ENCODE results near the gene SGK2.

The SGK2 gene

DNA sequence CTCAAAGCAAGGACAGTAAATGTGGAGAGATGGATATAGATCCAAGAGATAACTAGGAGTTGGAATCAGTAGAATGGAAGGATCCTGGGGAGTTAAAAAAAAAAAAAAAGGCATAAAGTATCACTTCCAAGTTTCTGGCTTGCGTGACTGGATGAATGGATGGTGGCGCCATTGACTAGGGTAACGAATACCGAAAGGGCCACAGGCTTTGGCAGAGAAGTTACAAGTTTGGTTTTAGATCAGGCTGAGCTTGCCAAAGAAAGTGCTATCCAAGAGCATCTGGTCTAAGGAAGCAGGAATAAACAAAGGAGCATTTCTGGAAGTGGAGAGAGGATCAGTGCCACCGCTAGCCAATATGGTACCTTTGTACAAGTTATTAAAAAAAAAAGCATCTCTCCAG, 33.8 kb upstream of the SGK2 start:
- Histone ChIP-seq H4K91ac (ENCODE audit: low read depth, low read length) (no peak overlapping the region), H4K8ac (ENCODE audit: low read depth, low read length) (no peak overlapping the region), H2AFZ (ENCODE audit: insufficient read depth, low read length, poor library complexity) (no peak overlapping the region), H3K23ac (ENCODE audit: low read length) (no peak overlapping the region), H2BK12ac (ENCODE audit: low read length) (no peak overlapping the region), H2BK5ac (ENCODE audit: low read depth, low read length, poor library complexity) (no peak overlapping the region), H3K79me1 (ENCODE audit: low read length) (no peaks in the 10 kb centered on the region), H2BK120ac (ENCODE audit: insufficient read depth, low read length, poor library complexity) (no peak overlapping the region), H3K9me3 (ENCODE audit: insufficient read depth, low read depth, low read length) (no peaks in the 10 kb centered on the region), H3K4ac (ENCODE audit: low read depth, low read length) (no peak overlapping the region), H3K4me3 (ENCODE audit: low read depth, low read length) (no peak overlapping the region), H3K4me1 (ENCODE audit: control insufficient read depth in 1 of 2, insufficient read depth in 2 of 2, low read length in 2 of 2) (no peaks in the 10 kb centered on the region), H3K27me3 (ENCODE audit: insufficient read depth, low read length) (no peaks in the 10 kb centered on the region), H3K14ac (ENCODE audit: low read length) (no peak overlapping the region), H3K18ac (ENCODE audit: low read length) (no peak overlapping the region), H3K9ac (ENCODE audit: low read length) (no peak overlapping the region), H3K79me2 (ENCODE audit: control insufficient read depth, insufficient read depth, low read length, poor library complexity) (no peaks in the 10 kb centered on the region), H3K27ac (ENCODE audit: low read depth, low read length) (no peak overlapping the region), H3K36me3 (ENCODE audit: control insufficient read depth in 1 of 2, insufficient read depth in 2 of 2, low read length in 2 of 2) (no peaks in the 10 kb centered on the region), H4K12ac (ENCODE audit: low read depth, low read length) (no peak overlapping the region), H3K4me2 (ENCODE audit: low read length) (no peak overlapping the region), H2AK5ac (ENCODE audit: low read length) (no peak overlapping the region)
- DNase-seq, result no peak
- WGBS (ENCODE audit: extremely low coverage, insufficient coverage, insufficient read length), result no CpG with 5 or more reads among the region's 5 CpGs

DNA sequence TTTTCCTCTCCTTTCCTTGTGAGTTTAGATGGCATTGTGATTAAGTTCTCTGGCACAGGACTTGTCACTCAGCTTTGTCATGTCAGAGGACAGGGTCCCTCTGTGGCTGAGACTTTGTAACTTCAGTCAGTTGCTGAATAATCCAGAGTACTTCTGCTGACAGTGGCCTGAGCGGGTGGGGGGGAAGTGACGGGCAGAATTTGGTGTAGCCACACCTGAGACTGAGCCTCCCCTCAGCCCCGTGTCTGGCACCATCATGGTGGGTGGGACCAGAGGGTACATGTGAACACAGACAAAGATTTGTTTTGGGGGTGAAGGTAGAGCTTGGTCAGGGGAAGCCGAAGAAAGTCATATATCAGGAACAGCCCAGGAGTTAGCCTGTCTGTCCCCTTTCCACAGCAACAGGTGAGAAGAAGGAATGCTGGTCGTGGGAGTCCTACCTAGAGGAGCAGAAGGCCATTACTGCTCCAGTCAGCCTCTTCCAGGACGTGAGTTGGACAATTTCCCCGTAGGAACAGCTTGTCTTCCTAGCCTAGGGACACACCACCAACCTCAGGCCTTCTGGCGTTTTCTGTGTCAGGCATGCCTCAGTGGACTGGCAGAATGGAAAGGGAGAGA, 30.5 kb upstream of the SGK2 start:
- Histone ChIP-seq H3K79me2 (ENCODE audit: control insufficient read depth, insufficient read depth, low read length, poor library complexity) (no peaks in the 10 kb centered on the region), H3K36me3 (ENCODE audit: control insufficient read depth in 1 of 2, insufficient read depth in 2 of 2, low read length in 2 of 2) (no peaks in the 10 kb centered on the region), H4K12ac (ENCODE audit: low read depth, low read length) (no peak overlapping the region), H3K4me2 (ENCODE audit: low read length) (no peak overlapping the region), H3K9ac (ENCODE audit: low read length) (no peak overlapping the region), H3K79me1 (ENCODE audit: low read length) (no peaks in the 10 kb centered on the region), H2AFZ (ENCODE audit: insufficient read depth, low read length, poor library complexity) (no peak overlapping the region), H2BK12ac (ENCODE audit: low read length) (no peak overlapping the region), H3K9me3 (ENCODE audit: insufficient read depth, low read depth, low read length) (no peaks in the 10 kb centered on the region), H3K27ac (ENCODE audit: low read depth, low read length) (no peak overlapping the region), H2AK5ac (ENCODE audit: low read length) (no peak overlapping the region), H3K4me3 (ENCODE audit: low read depth, low read length) (no peak overlapping the region), H2BK120ac (ENCODE audit: insufficient read depth, low read length, poor library complexity) (no peak overlapping the region), H3K18ac (ENCODE audit: low read length) (no peak overlapping the region), H3K4ac (ENCODE audit: low read depth, low read length) (no peak overlapping the region), H4K91ac (ENCODE audit: low read depth, low read length) (no peak overlapping the region), H2BK5ac (ENCODE audit: low read depth, low read length, poor library complexity) (no peak overlapping the region), H3K27me3 (ENCODE audit: insufficient read depth, low read length) (no peaks in the 10 kb centered on the region), H3K14ac (ENCODE audit: low read length) (no peak overlapping the region), H4K8ac (ENCODE audit: low read depth, low read length) (no peak overlapping the region), H3K4me1 (ENCODE audit: control insufficient read depth in 1 of 2, insufficient read depth in 2 of 2, low read length in 2 of 2) (no peaks in the 10 kb centered on the region), H3K23ac (ENCODE audit: low read length) (no peak overlapping the region)
- DNase-seq, result no peak
- WGBS (ENCODE audit: extremely low coverage, insufficient coverage, insufficient read length), result no CpG with 5 or more reads among the region's 8 CpGs

DNA sequence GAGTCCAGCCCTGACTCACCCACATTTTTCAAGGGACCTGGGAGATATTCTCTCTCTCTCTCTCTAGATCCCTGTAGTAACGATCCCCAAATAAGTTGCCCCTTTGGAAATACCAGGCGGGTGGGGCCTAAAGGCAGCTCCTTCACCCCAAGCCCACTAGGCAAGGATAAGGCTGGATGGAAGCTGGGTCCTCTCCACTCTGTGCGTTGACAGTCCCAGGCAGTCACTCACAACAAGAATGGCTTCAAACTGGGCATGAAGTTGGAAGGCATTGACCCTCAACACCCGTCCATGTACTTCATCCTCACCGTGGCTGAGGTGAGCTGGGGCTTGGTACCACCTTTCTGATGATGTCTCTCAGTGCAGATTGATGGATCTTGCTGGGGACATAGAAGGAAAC, 29.8 kb upstream of the SGK2 start:
- no peak overlapping the region for H2AK5ac ChIP-seq (ENCODE audit: low read length)
- H2BK12ac ChIP-seq (ENCODE audit: low read length), result no peak overlapping the region
- H3K23ac ChIP-seq (ENCODE audit: low read length), result no peak overlapping the region
- WGBS (ENCODE audit: extremely low coverage, insufficient coverage, insufficient read length), result no CpG with 5 or more reads among the region's 5 CpGs
- no peak overlapping the region for H4K12ac ChIP-seq (ENCODE audit: low read depth, low read length)
- no peaks in the 10 kb centered on the region for H3K27me3 ChIP-seq (ENCODE audit: insufficient read depth, low read length)
- no peak overlapping the region for H3K27ac ChIP-seq (ENCODE audit: low read depth, low read length)
- no peak overlapping the region for H2BK120ac ChIP-seq (ENCODE audit: insufficient read depth, low read length, poor library complexity)
- H3K4me1 ChIP-seq (ENCODE audit: control insufficient read depth in 1 of 2, insufficient read depth in 2 of 2, low read length in 2 of 2), result no peaks in the 10 kb centered on the region
- H3K4me3 ChIP-seq (ENCODE audit: low read depth, low read length), result no peak overlapping the region
- H3K9ac ChIP-seq (ENCODE audit: low read length), result no peak overlapping the region
- H3K18ac ChIP-seq (ENCODE audit: low read length), result no peak overlapping the region
- H4K8ac ChIP-seq (ENCODE audit: low read depth, low read length), result no peak overlapping the region
- H2BK5ac ChIP-seq (ENCODE audit: low read depth, low read length, poor library complexity), result no peak overlapping the region
- no peaks in the 10 kb centered on the region for H3K79me1 ChIP-seq (ENCODE audit: low read length)
- no peak overlapping the region for H3K4ac ChIP-seq (ENCODE audit: low read depth, low read length)
- no peaks in the 10 kb centered on the region for H3K79me2 ChIP-seq (ENCODE audit: control insufficient read depth, insufficient read depth, low read length, poor library complexity)
- H3K9me3 ChIP-seq (ENCODE audit: insufficient read depth, low read depth, low read length), result no peaks in the 10 kb centered on the region
- no peak overlapping the region for H4K91ac ChIP-seq (ENCODE audit: low read depth, low read length)
- no peak overlapping the region for H2AFZ ChIP-seq (ENCODE audit: insufficient read depth, low read length, poor library complexity)
- no peak overlapping the region for H3K14ac ChIP-seq (ENCODE audit: low read length)
- no peak overlapping the region for H3K4me2 ChIP-seq (ENCODE audit: low read length)
- no peaks in the 10 kb centered on the region for H3K36me3 ChIP-seq (ENCODE audit: control insufficient read depth in 1 of 2, insufficient read depth in 2 of 2, low read length in 2 of 2)
- DNase-seq, result no peak

DNA sequence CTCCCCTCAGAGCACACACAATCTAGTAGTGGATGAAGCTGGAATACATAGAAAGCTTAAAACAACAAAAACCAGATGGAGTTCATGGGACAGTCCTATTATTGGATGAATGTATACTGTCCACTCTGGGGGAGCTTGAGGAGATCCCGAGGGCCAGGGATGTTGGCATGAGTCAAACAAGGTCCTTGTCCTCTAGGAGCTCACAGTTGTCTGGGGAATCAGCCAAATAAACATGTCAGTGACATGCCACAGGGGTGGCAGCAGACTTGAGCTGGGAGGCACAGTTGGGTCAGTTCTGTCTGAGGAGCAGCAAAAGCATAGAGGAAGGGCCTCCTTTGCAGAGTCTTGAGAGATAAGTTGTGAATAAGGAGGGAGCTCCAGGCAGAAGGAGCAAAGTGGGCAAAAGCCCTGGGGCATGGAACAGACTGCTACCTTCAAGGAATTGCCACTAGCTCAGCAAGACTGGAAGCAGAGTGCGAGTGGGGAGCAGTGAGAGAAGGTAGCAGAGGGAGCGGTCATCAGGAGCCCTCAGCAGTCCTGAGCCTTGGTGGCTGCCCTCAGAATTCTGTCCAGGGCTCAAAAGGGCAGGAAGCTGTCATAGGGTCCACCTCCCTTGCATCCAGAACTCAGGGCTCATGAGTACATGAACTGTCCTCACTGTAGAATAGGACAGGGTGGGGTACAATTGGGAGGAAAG, 29.2 kb upstream of the SGK2 start:
- H3K23ac ChIP-seq (ENCODE audit: low read length), result no peak overlapping the region
- no peak overlapping the region for H3K14ac ChIP-seq (ENCODE audit: low read length)
- H3K79me1 ChIP-seq (ENCODE audit: low read length), result no peaks in the 10 kb centered on the region
- no peak overlapping the region for H3K4ac ChIP-seq (ENCODE audit: low read depth, low read length)
- no peak overlapping the region for H3K27ac ChIP-seq (ENCODE audit: low read depth, low read length)
- no peak overlapping the region for H3K4me2 ChIP-seq (ENCODE audit: low read length)
- no peak overlapping the region for H4K91ac ChIP-seq (ENCODE audit: low read depth, low read length)
- no peaks in the 10 kb centered on the region for H3K9me3 ChIP-seq (ENCODE audit: insufficient read depth, low read depth, low read length)
- H3K18ac ChIP-seq (ENCODE audit: low read length), result no peak overlapping the region
- H3K79me2 ChIP-seq (ENCODE audit: control insufficient read depth, insufficient read depth, low read length, poor library complexity), result no peaks in the 10 kb centered on the region
- no peak overlapping the region for H3K9ac ChIP-seq (ENCODE audit: low read length)
- no peak overlapping the region for H3K4me3 ChIP-seq (ENCODE audit: low read depth, low read length)
- no peak overlapping the region for H2BK5ac ChIP-seq (ENCODE audit: low read depth, low read length, poor library complexity)
- H3K27me3 ChIP-seq (ENCODE audit: insufficient read depth, low read length), result no peaks in the 10 kb centered on the region
- no peak for DNase-seq
- H2BK12ac ChIP-seq (ENCODE audit: low read length), result no peak overlapping the region
- no peak overlapping the region for H2BK120ac ChIP-seq (ENCODE audit: insufficient read depth, low read length, poor library complexity)
- H3K36me3 ChIP-seq (ENCODE audit: control insufficient read depth in 1 of 2, insufficient read depth in 2 of 2, low read length in 2 of 2), result no peaks in the 10 kb centered on the region
- H4K8ac ChIP-seq (ENCODE audit: low read depth, low read length), result no peak overlapping the region
- no peak overlapping the region for H4K12ac ChIP-seq (ENCODE audit: low read depth, low read length)
- H2AK5ac ChIP-seq (ENCODE audit: low read length), result no peak overlapping the region
- WGBS (ENCODE audit: extremely low coverage, insufficient coverage, insufficient read length), result no CpG with 5 or more reads among the region's 3 CpGs
- H2AFZ ChIP-seq (ENCODE audit: insufficient read depth, low read length, poor library complexity), result no peak overlapping the region
- no peaks in the 10 kb centered on the region for H3K4me1 ChIP-seq (ENCODE audit: control insufficient read depth in 1 of 2, insufficient read depth in 2 of 2, low read length in 2 of 2)
